Central memory CD4-positive, alpha-beta T cell (primary cell): Measurements from ENCODE around the gene CTTN.
"Not testable (repeated sequence)": the region's sequence is repeated elsewhere in the genome, so short reads cannot be mapped to it uniquely, and the experiment has no call there.

ENCODE experiments used
- DNase-seq: peaks from one replicate; pipeline ENCODE4 v3.0.0; 2022

The CTTN gene

GRCh38 chr11:70429724-70430521 is 31.6 kb downstream of the CTTN start:
- DNase-seq: no peak

GRCh38 chr11:70430671-70431574 is 32.6 kb downstream of the CTTN start:
- no peak for DNase-seq

GRCh38 chr11:70431611-70432010 is 33.3 kb downstream of the CTTN start:
- DNase-seq: no peak

- DNase-seq: no peak
Measured at GRCh38 chr11:70432065-70432464, 33.7 kb downstream of the CTTN start.

- DNase-seq: no peak
Measured at GRCh38 chr11:70432580-70432979, 34.3 kb downstream of the CTTN start.

GRCh38 chr11:70433038-70433437 is 34.7 kb downstream of the CTTN start:
- DNase-seq: no peak

GRCh38 chr11:70433526-70433925 is 35.2 kb downstream of the CTTN start:
- no peak for DNase-seq

- no peak for DNase-seq
Measured at GRCh38 chr11:70433966-70434812, 35.9 kb downstream of the CTTN start.

- DNase-seq: no peak
Measured at GRCh38 chr11:70434813-70435278, 36.5 kb downstream of the CTTN start.

GRCh38 chr11:70435361-70435760 is 37.0 kb downstream of the CTTN start:
- DNase-seq: no peak

- no peak for DNase-seq
Measured at GRCh38 chr11:70435765-70436500, 37.6 kb downstream of the CTTN start.

GRCh38 chr11:70436501-70436860 is 38.2 kb downstream of the CTTN start:
- no peak for DNase-seq

- no peak for DNase-seq
Measured at GRCh38 chr11:70437111-70437784, 38.9 kb downstream of the CTTN start.

- no peak for DNase-seq
Measured at GRCh38 chr11:70440206-70440605, 41.9 kb downstream of the CTTN start.

GRCh38 chr11:70443773-70444030 is 45.4 kb downstream of the CTTN start:
- DNase-seq: no peak

- no peak for DNase-seq
Measured at GRCh38 chr11:70445091-70445490, 46.8 kb downstream of the CTTN start.

GRCh38 chr11:70445605-70446004 is 47.3 kb downstream of the CTTN start:
- DNase-seq: no peak

GRCh38 chr11:70448983-70449567 is 50.7 kb downstream of the CTTN start:
- no peak for DNase-seq

GRCh38 chr11:70454197-70454767 is 56.0 kb downstream of the CTTN start:
- DNase-seq: no peak

- not testable (repeated sequence) for DNase-seq
Measured at GRCh38 chr11:70454811-70455210, 56.5 kb downstream of the CTTN start.

- no peak for DNase-seq
Measured at GRCh38 chr11:70455354-70455753, 57.0 kb downstream of the CTTN start.
